HG03108 (cell line): ENCODE results near the gene HLA-DOB.
"Not testable (repeated sequence)": the region's sequence is repeated elsewhere in the genome, so short reads cannot be mapped to it uniquely, and the experiment has no call there.

Source experiments
- ATAC-seq: cut with Tn5 transposase; IDR thresholded peaks from one replicate; pipeline ENCODE4 v1.9.1; 2021; ENCODE audit warnings: moderate library complexity; ENCODE audit not compliant: unreplicated experiment

Gene HLA-DOB

DNA sequence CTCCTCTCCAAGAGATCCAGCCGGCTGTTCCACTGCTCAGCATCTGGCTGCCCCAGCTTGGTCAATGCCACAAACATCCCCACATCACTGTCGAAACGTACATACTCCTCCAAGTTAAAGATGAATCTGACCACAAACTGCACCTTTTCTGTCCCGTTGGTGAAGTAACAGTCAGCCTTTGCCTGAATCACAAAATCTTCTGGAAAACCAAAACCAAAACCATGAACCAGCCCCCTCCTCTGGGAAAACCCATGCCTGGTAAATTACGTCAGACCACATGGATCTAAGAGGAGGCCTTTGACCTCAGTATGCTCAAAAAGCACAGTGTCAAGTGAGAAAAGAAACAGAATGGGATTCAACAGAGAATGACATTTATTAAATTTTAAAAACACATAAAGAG is 1.7 kb downstream of the HLA-DOB start:
- ATAC-seq: no peak

- ATAC-seq: no peak
Measured at GRCh38 chr6:32814145-32814544, 2.7 kb downstream of the HLA-DOB start.

DNA sequence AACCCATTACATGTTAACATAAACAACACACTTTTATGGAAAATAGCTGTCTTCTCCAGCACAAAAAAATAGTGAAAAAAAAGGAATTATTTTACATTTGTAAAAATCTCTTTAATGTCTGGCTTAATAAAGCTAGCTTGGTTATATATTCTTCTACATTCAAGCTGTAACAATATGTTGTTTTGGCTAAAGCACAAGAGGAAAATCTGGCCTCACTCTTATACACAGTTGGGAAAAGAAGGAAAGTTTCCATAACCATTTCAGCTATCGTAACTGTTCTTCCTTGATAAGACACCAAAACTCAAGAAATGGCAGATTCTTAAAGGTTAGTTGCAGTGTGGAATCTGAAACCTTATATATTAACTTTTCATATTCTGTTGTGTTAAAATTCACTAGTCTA is 7.6 kb downstream of the HLA-DOB start:
- no peak for ATAC-seq

DNA sequence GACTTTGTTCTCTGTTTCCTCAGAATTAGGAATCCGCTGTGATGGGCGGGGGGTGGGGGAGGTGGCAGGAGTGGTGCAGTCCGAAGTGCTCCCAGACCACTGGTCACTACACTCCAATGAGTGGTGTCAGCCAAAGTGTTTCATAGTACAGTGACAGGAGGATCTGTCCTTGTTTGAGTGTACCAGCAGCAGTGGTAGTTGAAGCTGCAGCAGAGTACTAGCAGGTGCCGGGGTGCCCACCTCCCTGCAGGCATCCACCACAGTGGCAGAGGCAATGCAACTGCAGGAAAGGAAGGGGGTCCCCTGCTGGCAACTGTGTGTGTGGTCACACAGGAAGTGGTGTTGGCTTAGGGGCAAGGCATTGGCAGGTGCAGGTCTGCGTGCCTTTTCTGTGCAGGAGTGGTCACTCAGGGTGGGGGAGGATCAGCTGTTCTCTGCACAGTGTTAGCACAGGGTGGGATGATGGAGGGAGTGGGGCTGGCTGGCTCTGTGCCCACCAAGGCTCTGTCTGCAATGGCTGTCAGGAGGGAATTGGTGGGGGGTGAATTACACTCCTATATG is 9.7 kb downstream of the HLA-DOB start:
- no peak for ATAC-seq

GRCh38 chr6:32805404-32805803 is 11.4 kb downstream of the HLA-DOB start:
- ATAC-seq: not testable (repeated sequence)

DNA sequence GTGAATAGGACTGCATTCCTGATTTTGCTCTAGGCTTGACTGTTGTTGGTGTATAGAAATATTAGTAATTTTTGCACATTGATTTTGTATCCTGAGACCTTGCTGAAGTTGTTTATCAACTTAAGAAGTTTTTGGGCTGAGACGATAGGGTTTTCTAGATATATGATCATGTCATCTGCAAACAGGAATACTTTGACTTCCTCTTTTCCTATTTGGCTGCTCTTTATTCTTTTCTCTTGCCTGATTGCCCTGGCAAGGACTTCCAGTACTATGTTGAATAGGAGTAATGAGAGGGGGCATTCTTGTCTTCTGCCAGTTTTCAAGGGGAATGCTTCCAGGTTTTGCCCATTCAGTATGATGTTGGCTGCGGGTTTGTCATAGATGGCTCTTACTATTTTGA is 13.4 kb downstream of the HLA-DOB start:
- no peak for ATAC-seq

DNA sequence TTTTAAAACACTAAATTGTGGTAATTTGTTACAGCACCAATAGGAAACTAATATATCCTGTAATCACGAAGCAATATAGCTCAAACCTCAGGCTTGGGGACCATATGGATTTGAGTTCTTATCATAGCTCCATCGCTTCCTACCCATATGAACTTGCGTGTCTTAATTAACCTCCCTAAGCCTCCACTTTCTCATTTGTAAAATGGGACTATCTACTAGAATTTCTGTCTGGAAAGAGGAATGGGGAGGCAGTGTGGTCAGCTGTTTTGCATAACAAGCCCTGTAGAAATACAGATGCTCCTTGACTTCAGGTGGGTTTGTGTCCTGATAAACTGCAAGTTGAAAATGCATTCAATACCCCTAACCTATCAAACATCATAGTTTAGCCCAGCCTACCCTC is 17.1 kb downstream of the HLA-DOB start:
- no peak for ATAC-seq

GRCh38 chr6:32799168-32799567 is 17.6 kb downstream of the HLA-DOB start:
- no peak for ATAC-seq

DNA sequence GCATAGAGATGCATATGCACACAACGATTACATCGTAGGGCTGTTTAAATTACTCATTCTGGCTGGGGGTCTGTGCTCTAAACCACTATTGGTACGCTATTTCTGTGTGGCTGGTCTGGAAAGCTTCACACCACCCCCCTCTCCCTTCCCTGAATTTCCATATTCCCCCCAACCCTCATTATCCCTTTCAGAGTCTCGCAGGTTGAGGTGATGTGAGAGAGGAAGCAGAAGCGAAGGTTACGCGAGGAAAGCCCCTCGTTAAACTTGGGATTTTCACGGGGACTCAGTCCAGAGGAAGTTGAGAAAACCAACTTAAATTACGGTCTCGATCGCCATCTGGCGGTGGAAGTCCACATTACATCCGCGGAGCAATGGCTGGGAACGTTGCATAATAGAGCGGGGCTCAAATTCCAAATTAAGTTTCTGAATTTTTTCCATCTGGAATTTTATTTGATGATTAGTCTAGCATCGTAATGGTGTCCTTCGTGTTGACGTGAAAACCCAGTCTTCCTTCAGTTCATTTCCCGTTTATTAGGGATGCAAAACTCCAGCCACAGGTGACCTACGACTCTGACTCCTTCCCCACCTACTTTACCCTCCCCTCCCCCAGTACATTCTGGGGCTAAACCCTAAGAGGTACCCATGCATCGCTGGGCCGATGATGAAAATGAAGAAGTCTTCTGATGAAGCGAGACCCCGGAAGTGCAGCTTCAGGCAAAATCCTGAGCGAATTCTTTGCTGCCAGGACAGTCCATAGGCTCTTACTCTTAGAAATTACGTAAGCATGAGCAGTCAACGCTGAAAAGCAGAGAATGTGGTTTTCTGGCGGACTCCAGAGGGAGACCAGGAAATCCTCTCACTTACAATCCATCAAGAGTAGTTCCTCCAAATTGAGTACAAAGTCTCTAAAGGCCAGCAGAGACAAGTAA is 19.7 kb downstream of the HLA-DOB start:
- no peak for ATAC-seq

DNA sequence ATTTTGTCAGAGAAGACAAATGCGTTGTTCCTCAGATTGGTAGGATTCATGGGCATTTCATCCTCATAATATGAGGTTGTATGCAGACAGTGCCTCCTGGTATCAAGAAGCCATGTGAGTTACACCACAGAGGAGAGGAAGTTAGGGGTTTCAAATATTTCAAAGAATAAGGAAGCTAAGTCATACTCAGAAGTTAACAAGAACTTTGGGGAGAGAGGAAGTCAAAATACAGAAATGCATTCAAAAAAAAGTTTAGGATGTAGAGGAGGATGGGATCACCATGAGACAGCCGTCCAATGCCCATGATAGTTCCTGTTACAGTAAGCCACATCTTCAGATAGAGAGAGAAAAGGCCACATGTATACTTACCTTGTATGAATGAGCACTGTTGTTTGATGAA is 22.3 kb downstream of the HLA-DOB start:
- ATAC-seq: no peak

- ATAC-seq: no peak
Measured at GRCh38 chr6:32792901-32793435, 23.8 kb downstream of the HLA-DOB start.

GRCh38 chr6:32790306-32790705 is 26.5 kb downstream of the HLA-DOB start:
- no peak for ATAC-seq

- ATAC-seq: no peak
Measured at GRCh38 chr6:32785781-32786533, 30.8 kb downstream of the HLA-DOB start.

DNA sequence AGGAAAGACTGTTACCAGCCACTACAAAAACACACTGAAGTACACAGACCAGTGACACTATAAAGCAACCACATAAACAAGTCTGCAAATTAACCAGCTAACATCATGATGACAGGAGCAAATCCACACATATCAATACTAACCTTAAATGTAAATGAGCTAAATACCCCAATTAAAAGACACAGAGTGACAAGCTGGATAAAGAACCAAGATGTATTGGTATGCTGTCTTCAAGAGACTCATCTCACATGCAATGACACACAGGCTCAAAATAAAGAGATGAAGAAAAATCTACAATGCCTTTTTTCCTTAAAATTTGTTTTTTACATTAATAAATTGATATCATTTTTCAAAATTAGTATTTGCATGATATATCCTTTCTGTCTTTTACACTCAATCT is 33.9 kb downstream of the HLA-DOB start:
- ATAC-seq: not testable (repeated sequence)

- no peak for ATAC-seq
Measured at GRCh38 chr6:32779036-32779435, 37.8 kb downstream of the HLA-DOB start.

DNA sequence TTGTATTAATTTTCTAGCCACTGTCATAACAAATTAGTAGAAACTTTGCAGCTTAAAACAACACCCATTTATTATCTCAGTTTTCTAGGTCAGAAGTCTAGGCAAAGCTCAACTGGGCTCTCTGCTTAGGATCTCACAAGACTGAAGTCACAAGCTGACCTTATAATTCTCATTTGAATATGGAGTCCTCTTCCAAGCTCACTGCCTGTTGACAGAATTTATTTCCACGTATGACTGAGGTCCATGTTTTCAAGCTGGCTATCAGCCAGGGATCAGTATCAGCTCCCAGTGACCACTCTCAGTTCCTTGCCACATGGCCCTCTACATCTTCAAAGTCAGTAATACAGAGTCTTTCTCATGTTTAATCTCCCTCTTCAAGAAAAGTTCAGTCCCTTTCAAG is 41.7 kb downstream of the HLA-DOB start:
- no peak for ATAC-seq

DNA sequence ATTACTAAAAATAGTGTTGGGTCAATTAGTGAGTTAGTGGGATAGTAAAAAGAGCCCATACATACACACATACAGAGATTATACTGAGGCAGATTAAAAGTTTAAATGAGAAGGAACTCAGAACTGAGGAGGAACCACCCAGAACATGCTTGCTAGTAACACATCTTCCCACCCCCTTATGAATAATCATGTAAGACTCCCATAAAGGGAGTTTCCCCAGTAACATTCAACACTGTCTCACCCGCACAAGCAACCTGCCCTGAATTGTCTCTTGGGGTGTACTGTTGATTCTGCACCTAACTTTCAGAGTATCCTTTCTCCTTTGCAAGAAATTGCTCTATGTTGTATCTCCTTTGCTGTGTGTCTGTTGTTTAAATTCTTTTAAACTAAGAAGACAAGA is 42.4 kb downstream of the HLA-DOB start:
- ATAC-seq: no peak

GRCh38 chr6:32772656-32773055 is 44.1 kb downstream of the HLA-DOB start:
- no peak for ATAC-seq

GRCh38 chr6:32764048-32764447 is 52.8 kb downstream of the HLA-DOB start:
- ATAC-seq: no peak

GRCh38 chr6:32763421-32763820 is 53.4 kb downstream of the HLA-DOB start, which contains the start of gene HLA-DQB2:
Gene HLA-DQB2, minus strand, starts transcription at chr6:32763532. Its CDS starts 62 bp downstream, at chr6:32763470.
- no peak for ATAC-seq
